Epithelial cell of proximal tubule (primary cell): ENCODE data around the gene ATXN3L. TPM values are rescaled to one million over a fixed set of nuclear protein-coding genes. Genes with fewer than 3 reads are reported as not detected.

Experiments used
- DNase-seq: peaks from one replicate; pipeline ENCODE4 v3.0.0-alpha.2; 2011; ENCODE audit warnings: low read depth
- H3K4me3 ChIP-seq: 2 replicates; pipeline ENCODE4 v1.5.1; 2011; ENCODE audit warnings: low read depth, mild to moderate bottlenecking, low read length
- total RNA-seq: library from RNA; depleted of rRNA; stranded (reverse); fragments of >200 nt; gene quantifications from 2 replicates; pipeline ENCODE4 v1.2.3, GENCODE V29; 2015
- TF ChIP-seq, protein P1 (sequence below): conservative IDR thresholded peaks from 2 replicates; pipeline ENCODE4 v1.5.1; 2012; ENCODE audit warnings: low read depth, mild to moderate bottlenecking, low read length

The ATXN3L gene
- total RNA-seq, 1 donor from 2014 or later: not detected

DNA sequence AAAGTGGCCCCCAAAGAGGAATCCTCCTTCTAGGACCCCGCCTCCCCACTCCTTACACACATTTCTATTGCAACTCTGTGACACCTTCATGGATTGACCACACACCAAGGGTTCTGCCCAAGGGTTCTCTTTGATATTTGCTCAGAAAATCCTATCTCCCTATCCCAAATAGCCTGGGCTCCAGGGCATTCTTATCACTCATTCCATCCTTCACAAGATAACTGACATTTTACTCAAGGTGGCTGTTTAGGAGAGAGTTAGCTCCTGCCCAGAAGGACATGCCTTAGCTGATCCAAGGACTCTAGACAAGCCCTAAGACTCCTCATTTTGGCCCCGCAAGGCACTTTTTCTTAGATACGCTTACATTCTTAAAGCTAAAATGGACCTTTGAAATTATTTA lies 47.4 kb downstream of the ATXN3L start:
- no peak overlapping the region for H3K4me3 ChIP-seq
- DNase-seq: no peak
- TF ChIP-seq, protein P1, sequence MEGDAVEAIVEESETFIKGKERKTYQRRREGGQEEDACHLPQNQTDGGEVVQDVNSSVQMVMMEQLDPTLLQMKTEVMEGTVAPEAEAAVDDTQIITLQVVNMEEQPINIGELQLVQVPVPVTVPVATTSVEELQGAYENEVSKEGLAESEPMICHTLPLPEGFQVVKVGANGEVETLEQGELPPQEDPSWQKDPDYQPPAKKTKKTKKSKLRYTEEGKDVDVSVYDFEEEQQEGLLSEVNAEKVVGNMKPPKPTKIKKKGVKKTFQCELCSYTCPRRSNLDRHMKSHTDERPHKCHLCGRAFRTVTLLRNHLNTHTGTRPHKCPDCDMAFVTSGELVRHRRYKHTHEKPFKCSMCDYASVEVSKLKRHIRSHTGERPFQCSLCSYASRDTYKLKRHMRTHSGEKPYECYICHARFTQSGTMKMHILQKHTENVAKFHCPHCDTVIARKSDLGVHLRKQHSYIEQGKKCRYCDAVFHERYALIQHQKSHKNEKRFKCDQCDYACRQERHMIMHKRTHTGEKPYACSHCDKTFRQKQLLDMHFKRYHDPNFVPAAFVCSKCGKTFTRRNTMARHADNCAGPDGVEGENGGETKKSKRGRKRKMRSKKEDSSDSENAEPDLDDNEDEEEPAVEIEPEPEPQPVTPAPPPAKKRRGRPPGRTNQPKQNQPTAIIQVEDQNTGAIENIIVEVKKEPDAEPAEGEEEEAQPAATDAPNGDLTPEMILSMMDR: no peak

- TF ChIP-seq, protein P1: no peak
- no peak for DNase-seq
- H3K4me3 ChIP-seq: no peak overlapping the region
These were observed 48.3 kb downstream of the ATXN3L start for GRCh38 chrX:13271511-13271910.

DNA sequence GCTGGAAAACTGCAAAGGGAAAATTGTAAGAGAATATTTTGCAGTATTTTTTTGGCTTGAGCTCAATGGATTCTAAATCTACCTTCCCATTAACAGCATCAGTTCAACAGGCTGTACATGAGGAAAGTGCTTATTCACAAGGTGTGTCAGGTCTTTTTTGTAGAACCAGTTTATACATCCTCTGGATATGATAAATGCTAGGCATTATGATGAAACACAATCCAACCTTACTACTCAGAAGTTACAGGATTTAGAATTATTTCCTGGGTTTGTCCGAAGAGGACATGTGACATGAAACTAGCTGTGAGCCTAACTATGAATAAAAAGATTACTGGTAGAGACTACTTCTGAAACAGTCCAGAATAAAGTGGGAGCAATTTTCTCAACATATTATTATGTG lies 49.5 kb downstream of the ATXN3L start:
- TF ChIP-seq, protein P1: no peak
- no peak overlapping the region for H3K4me3 ChIP-seq
- DNase-seq: no peak

DNA sequence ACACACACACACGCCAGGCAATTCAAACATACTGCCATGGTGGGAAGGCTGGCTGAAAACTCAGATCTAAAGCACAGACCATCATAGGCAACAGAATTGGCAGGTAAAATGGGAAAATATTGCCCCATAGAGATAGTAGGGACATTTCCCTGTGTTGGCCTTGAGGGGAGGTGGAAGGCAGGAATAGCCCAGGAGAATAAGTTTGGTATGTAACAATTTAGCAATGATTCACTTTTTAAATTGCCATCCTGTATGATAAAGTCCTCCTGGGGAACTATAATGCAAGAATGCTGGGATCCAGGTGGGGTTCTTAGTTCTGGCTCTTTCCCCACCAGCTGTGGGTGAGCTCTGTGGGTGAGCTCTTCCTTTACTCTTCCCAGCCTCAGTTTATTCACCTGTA lies 51.0 kb downstream of the ATXN3L start:
- no peak overlapping the region for H3K4me3 ChIP-seq
- TF ChIP-seq, protein P1: no peak
- no peak for DNase-seq

Other genes with a start within 250 kb of the ATXN3L start
- not detected in 2 replicates for gene EGFL6, start 249.5 kb upstream of the ATXN3L start, total RNA-seq